Stimulated activated CD8-positive, alpha-beta memory T cell treated with anti-CD3 and anti-CD28 coated beads, Interleukin-7, amount 100 ng/mL, for 48 hours (primary cell): ENCODE results near the gene RBP7.

Source experiments
- DNase-seq, 2 donors: peaks; one replicate each; pipeline ENCODE4 v3.0.0-alpha.2; 2020; ENCODE audit warnings: low read depth in 1 of 2; ENCODE audit errors: extremely low read depth in 1 of 2

RBP7 gene

DNA sequence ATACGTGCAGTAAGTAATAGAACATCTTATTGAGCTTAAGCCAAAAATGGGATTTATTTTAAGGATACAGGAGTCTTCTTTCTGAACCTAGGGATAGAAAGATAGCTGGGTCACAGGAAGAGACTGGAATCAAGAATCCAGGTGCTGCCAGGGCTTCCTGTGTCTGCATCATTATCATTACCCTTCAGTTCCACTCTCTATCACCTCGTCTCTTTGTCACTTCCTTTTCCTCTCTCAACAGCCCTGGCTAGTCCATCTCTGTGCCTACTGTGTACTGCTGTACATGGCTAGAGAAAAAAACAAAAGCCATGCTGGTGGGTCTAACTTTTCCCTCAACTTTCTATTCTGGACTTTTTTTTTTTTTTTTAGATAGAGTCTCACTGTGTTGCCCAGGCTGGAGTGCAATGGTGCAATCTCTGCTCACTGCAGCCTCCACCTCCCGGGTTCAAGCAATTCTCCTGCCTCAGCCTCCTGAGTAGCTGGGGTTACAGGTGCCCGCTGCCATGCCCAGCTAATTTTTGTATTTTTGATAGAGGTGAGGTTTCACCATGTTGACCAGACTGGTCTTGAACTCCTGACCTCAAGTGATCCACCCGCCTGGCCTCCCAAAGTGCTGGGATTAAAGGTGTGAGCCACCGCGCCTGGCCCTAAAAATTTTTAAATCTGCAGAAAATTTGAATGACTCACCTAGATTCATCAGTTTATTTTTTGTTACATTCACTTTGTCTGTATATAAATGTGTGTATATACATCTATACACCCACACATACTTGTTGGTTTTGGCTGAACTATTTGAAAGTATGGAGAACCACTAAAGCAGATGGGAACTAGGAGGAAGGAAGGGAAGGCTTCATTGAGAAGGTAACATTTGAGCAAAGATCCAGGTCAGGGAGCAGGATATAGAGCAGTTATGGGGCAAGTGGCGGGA, 67.7 kb downstream of the RBP7 start:
- no peak for DNase-seq

DNA sequence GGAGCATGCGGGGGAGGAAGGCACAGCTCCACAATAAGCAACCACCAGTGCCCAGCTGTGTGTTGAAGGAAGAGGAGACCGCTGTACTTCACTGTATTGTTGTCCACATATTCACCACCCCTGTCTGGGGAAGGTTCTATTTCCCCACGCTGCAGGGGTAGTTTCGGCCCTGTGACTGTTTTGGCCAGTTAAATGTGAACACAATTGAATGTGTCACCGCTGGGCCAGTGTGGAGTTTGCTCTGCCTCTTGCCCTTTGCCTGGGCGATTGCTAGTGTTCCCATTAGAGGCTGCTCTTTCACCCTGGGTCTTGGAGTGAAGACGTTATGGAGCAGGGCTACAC, 68.3 kb downstream of the RBP7 start:
- no peak for DNase-seq
